ENCODE measurements around the gene SLC10A2.
A peak's percentile ranks its signal among the peaks of the same experiment; 100 is the strongest.

SLC10A2 gene

DNA sequence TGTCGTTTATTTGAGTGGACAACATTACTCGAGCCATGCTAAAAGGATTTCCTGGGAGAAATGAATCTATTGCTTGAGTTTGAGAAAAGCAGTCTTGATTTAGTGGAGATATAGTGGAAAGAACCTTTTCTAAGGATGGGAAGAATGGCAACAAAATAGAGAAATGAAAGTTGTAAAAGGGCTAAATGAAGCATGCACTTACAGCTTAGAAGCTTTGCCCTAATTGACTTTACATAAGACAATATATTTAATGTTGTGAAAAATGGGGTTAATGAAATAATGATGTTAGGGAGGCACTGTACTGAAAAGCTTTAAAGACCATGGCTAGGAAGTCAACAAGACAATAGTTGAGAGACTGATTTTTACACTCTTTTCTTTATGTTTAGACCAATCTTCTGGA is 35.4 kb downstream of the SLC10A2 start:
- H3K4me3 ChIP-seq (replicated peaks; ENCODE audit: low read depth, low read length), result no peak overlapping the region
- DNase-seq (ENCODE audit: extremely low read depth, insufficient read length), result no peak
- H3K36me3 ChIP-seq (ENCODE audit: control insufficient read depth, insufficient read depth, low read length), result no peaks in the 10 kb centered on the region; the same call in 1 of the 2 replicates
- H3K27me3 ChIP-seq (replicated peaks; ENCODE audit: control insufficient read depth, insufficient read depth, low read length), result no peaks in the 10 kb centered on the region
- TF ChIP-seq, protein P1, sequence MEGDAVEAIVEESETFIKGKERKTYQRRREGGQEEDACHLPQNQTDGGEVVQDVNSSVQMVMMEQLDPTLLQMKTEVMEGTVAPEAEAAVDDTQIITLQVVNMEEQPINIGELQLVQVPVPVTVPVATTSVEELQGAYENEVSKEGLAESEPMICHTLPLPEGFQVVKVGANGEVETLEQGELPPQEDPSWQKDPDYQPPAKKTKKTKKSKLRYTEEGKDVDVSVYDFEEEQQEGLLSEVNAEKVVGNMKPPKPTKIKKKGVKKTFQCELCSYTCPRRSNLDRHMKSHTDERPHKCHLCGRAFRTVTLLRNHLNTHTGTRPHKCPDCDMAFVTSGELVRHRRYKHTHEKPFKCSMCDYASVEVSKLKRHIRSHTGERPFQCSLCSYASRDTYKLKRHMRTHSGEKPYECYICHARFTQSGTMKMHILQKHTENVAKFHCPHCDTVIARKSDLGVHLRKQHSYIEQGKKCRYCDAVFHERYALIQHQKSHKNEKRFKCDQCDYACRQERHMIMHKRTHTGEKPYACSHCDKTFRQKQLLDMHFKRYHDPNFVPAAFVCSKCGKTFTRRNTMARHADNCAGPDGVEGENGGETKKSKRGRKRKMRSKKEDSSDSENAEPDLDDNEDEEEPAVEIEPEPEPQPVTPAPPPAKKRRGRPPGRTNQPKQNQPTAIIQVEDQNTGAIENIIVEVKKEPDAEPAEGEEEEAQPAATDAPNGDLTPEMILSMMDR (IDR thresholded peaks at IDR 0.05; ENCODE audit: insufficient read depth, low read length, poor library complexity, severe bottlenecking), result no peak

DNA sequence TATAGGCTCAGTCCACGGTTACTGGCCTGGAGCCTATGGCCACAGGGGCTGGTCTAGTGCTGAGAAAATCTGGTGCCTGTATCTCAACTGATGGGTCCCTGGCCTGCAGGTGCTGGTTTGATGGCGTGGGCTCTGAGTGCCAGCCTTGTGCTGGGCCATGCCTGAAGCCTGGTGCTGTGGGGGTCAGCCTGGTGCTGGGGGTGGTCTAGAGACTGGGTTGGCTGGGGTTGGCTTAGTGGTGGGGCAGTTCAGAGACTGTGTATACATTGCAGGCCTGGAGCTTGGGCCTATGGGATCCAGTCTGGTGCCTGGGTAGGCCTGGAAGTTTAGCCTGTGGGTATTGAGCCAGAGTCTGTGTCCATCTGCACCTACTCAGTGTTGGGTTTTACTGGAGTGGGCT is 36.4 kb downstream of the SLC10A2 start:
- H3K36me3 ChIP-seq (ENCODE audit: control insufficient read depth, insufficient read depth, low read length), result no peaks in the 10 kb centered on the region; the same call in 1 of the 2 replicates
- H3K27me3 ChIP-seq (replicated peaks; ENCODE audit: control insufficient read depth, insufficient read depth, low read length), result no peaks in the 10 kb centered on the region
- no peak overlapping the region for H3K4me3 ChIP-seq (replicated peaks; ENCODE audit: low read depth, low read length)
- peak; percentile 33 for DNase-seq (ENCODE audit: extremely low read depth, insufficient read length)
- TF ChIP-seq, protein P1 (IDR thresholded peaks at IDR 0.05; ENCODE audit: insufficient read depth, low read length, poor library complexity, severe bottlenecking), result no peak

DNA sequence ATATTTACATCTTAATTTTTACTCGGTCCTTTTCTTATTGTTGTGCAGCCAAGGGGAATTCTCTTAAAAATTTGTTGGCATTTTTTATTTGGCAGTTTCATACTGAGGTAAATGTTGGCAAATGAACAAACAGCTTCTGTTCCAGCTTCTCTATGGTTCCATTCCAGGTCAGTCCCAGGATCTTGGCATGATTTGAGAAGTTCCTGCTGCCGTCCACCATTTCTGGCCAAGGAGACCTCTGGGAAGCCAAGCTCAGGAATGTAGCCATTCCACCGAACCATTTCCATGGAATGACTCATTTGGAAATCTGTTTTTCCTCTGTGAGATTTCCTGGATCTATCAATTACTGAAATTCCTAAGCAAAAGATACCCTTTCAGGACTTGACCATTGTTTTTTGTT is 43.9 kb downstream of the SLC10A2 start:
- DNase-seq (ENCODE audit: extremely low read depth, insufficient read length), result no peak
- TF ChIP-seq, protein P1 (IDR thresholded peaks at IDR 0.05; ENCODE audit: insufficient read depth, low read length, poor library complexity, severe bottlenecking), result no peak
- Histone ChIP-seq H3K27me3 (replicated peaks; ENCODE audit: control insufficient read depth, insufficient read depth, low read length) (no peaks in the 10 kb centered on the region), H3K4me3 (replicated peaks; ENCODE audit: low read depth, low read length) (no peak overlapping the region), H3K36me3 (ENCODE audit: control insufficient read depth, insufficient read depth, low read length) (no peaks in the 10 kb centered on the region)

DNA sequence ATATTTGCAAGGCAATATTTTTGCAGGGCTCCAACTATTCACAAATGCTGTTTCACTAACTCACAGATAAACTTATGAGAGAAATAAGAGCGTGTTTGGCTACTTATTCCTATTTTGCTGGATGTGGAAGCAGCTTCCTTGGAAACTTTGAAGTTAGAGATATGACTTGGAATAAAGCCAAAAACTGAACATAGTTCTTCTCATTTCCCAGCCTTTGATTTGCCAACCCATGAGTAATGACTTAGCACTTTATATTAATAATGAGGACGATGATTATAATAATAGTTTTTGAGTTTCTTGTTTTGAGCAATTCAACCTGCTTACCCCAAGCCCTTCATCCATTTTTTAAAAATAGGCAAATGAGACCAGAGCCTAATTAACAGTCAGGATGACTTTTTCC is 47.7 kb downstream of the SLC10A2 start:
- Histone ChIP-seq H3K36me3 (ENCODE audit: control insufficient read depth, insufficient read depth, low read length) (no peaks in the 10 kb centered on the region), H3K4me3 (replicated peaks; ENCODE audit: low read depth, low read length) (no peak overlapping the region), H3K27me3 (replicated peaks; ENCODE audit: control insufficient read depth, insufficient read depth, low read length) (no peaks in the 10 kb centered on the region)
- TF ChIP-seq, protein P1 (IDR thresholded peaks at IDR 0.05; ENCODE audit: insufficient read depth, low read length, poor library complexity, severe bottlenecking), result no peak
- no peak for DNase-seq (ENCODE audit: extremely low read depth, insufficient read length)

DNA sequence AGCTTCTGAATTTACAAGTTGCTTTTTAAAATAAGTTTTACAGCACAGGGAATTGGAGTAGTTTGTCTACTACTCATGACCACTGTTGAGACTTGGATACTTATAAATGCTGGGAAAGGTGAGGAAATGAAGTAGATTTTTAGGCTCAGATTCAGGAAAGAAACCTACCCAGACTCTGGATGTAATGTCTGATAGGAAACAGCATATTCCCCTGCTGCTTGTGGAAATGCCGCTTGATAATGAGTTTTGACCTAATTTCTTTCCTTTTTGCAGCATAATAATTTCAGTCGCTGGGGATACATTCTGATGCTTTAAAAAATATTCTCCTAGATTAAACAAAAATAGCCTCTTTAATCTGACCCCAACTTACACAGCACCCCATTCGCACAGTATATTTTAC is 53.6 kb downstream of the SLC10A2 start:
- Histone ChIP-seq H3K4me3 (replicated peaks; ENCODE audit: low read depth, low read length) (no peak overlapping the region), H3K36me3 (ENCODE audit: control insufficient read depth, insufficient read depth, low read length) (no peaks in the 10 kb centered on the region), H3K27me3 (replicated peaks; ENCODE audit: control insufficient read depth, insufficient read depth, low read length) (no peaks in the 10 kb centered on the region)
- TF ChIP-seq, protein P1 (IDR thresholded peaks at IDR 0.05; ENCODE audit: insufficient read depth, low read length, poor library complexity, severe bottlenecking), result no peak
- DNase-seq (ENCODE audit: extremely low read depth, insufficient read length), result no peak

Data from GM06990 (cell line).